NCI-H2081 (cell line): ENCODE data around the gene ARHGEF4.

Experiments used
- DNase-seq, 2 experiments: peaks; one replicate each; lab custom pipeline; 2025; lab: John Stamatoyannopoulos, UW

ARHGEF4 gene

GRCh38 chr2:131014141-131014540 is 177.4 kb downstream of the ARHGEF4 start:
- no peak for DNase-seq

- DNase-seq = no peak
Measured at GRCh38 chr2:131015764-131016163, 179.1 kb downstream of the ARHGEF4 start.

- no peak for DNase-seq
Measured at GRCh38 chr2:131016826-131017741, 180.4 kb downstream of the ARHGEF4 start.

- DNase-seq = no peak
Measured at GRCh38 chr2:131022731-131023130, 186.0 kb downstream of the ARHGEF4 start.

- no peak for DNase-seq
Measured at GRCh38 chr2:131023758-131024157, 187.0 kb downstream of the ARHGEF4 start.

GRCh38 chr2:131026919-131027318 is 190.2 kb downstream of the ARHGEF4 start:
- DNase-seq = no peak

- no peak for DNase-seq
Measured at GRCh38 chr2:131027566-131028528, 191.1 kb downstream of the ARHGEF4 start.

GRCh38 chr2:131029812-131030211 is 193.1 kb downstream of the ARHGEF4 start:
- DNase-seq = no peak

GRCh38 chr2:131030478-131030971 is 193.8 kb downstream of the ARHGEF4 start:
- no peak for DNase-seq

GRCh38 chr2:131031431-131031841 is 194.7 kb downstream of the ARHGEF4 start:
- DNase-seq = no peak

- DNase-seq = no peak
Measured at GRCh38 chr2:131031875-131032274, 195.2 kb downstream of the ARHGEF4 start.

- DNase-seq = no peak
Measured at GRCh38 chr2:131032393-131032836, 195.7 kb downstream of the ARHGEF4 start.

- no peak for DNase-seq
Measured at GRCh38 chr2:131033786-131034121, 197.0 kb downstream of the ARHGEF4 start.

GRCh38 chr2:131034122-131035051 is 197.7 kb downstream of the ARHGEF4 start:
- DNase-seq = peak; percentile 34 to 37

- DNase-seq = no peak
Measured at GRCh38 chr2:131035112-131035825, 198.6 kb downstream of the ARHGEF4 start.

GRCh38 chr2:131035826-131036231 is 199.1 kb downstream of the ARHGEF4 start:
- no peak for DNase-seq

GRCh38 chr2:131036269-131036668 is 199.6 kb downstream of the ARHGEF4 start:
- DNase-seq = no peak

GRCh38 chr2:131036696-131037397 is 200.1 kb downstream of the ARHGEF4 start:
- DNase-seq = no peak

- DNase-seq = no peak
Measured at GRCh38 chr2:131037398-131038257, 200.9 kb downstream of the ARHGEF4 start.
